ENCODE results near the gene GTPBP6. TPM values are rescaled to one million over a fixed set of nuclear protein-coding genes. Genes with fewer than 3 reads are reported as not detected.

GTPBP6 gene
- total and polyA plus RNA-seq, 7 donors, result 22.4 to 65.8 (median 36.0) TPM

- Histone ChIP-seq H3K27me3 (no peaks in the 10 kb centered on the region), H3K4me1 (no peaks in the 10 kb centered on the region), H3K27ac (no peak overlapping the region), H3K9me3 (peaks cover 0 to 18% (median 3%) of the 10 kb centered on the region in 4 donors), H3K36me3 (peaks cover 0 to 17% (median 2%) of the 10 kb centered on the region in 4 donors), H3K4me3 (no peak overlapping the region)
- 81 to 82% methylated on average over 38 of the region's 38 CpGs for WGBS, 2 donors
- TF ChIP-seq EP300 (IDR thresholded peaks at IDR 0.05) (no peak), CTCF (IDR thresholded peaks at IDR 0.05) (no peak), POLR2AphosphoS5 (IDR thresholded peaks at IDR 0.05) (no peak), POLR2A (IDR thresholded peaks at IDR 0.05) (no peak)
- no peak for DNase-seq
- intact Hi-C loops (cut with DNase I), result no loop called here
These were observed 44.5 kb upstream of the GTPBP6 start for GRCh38 chrX:362937-363620.

- TF ChIP-seq CTCF (IDR thresholded peaks at IDR 0.05) (no peak), POLR2A (IDR thresholded peaks at IDR 0.05) (no peak), POLR2AphosphoS5 (IDR thresholded peaks at IDR 0.05) (no peak), EP300 (IDR thresholded peaks at IDR 0.05) (no peak)
- intact Hi-C loops (cut with DNase I), result no loop called here
- no peak for DNase-seq
- Histone ChIP-seq H3K9me3 (peaks cover 0 to 18% (median 3%) of the 10 kb centered on the region in 4 donors), H3K27ac (no peak overlapping the region), H3K4me3 (no peak overlapping the region), H3K36me3 (peaks cover 0 to 17% (median 2%) of the 10 kb centered on the region in 4 donors), H3K4me1 (no peaks in the 10 kb centered on the region), H3K27me3 (no peaks in the 10 kb centered on the region)
- WGBS, 2 donors, result 96 to 97% methylated on average over 13 of the region's 13 CpGs
These were observed 43.8 kb upstream of the GTPBP6 start for GRCh38 chrX:362351-362750.

- no peak overlapping the region for H3K4me3 ChIP-seq
- 97% methylated on average over 54 of the region's 54 CpGs for WGBS, 2 donors
- intact Hi-C loops (cut with DNase I), result no loop called here
These were observed 42.9 kb upstream of the GTPBP6 start for GRCh38 chrX:361231-362145.

More at GRCh38 chrX:361231-362145, 42.9 kb upstream of the GTPBP6 start:
- H3K27me3 ChIP-seq, result no peaks in the 10 kb centered on the region
- no peaks in the 10 kb centered on the region for H3K4me1 ChIP-seq
- peaks cover 0 to 17% (median 2%) of the 10 kb centered on the region in 4 donors for H3K36me3 ChIP-seq
- TF ChIP-seq POLR2A (IDR thresholded peaks at IDR 0.05), result no peak
- no peak for TF ChIP-seq EP300 (IDR thresholded peaks at IDR 0.05)
- no peak for TF ChIP-seq CTCF (IDR thresholded peaks at IDR 0.05)
- TF ChIP-seq POLR2AphosphoS5 (IDR thresholded peaks at IDR 0.05), result no peak
- H3K27ac ChIP-seq, result no peak overlapping the region
- peaks cover 0 to 18% (median 3%) of the 10 kb centered on the region in 4 donors for H3K9me3 ChIP-seq
- no peak for DNase-seq
